Measurements from ENCODE around the gene DDR1. TPM values are rescaled to one million over a fixed set of nuclear protein-coding genes. Genes with fewer than 3 reads are reported as not detected.
"Not testable (repeated sequence)": the region's sequence is repeated elsewhere in the genome, so short reads cannot be mapped to it uniquely, and the experiment has no call there.

Gene DDR1
- total RNA-seq, 1 experiment from 2014 or later = 580 TPM

- BruUV-seq (replicated peaks) = no TSS peak
- Mint-ChIP-seq H3K36me3 (ENCODE audit: insufficient read depth, unreplicated experiment) (no peaks in the 10 kb centered on the region), H3K27me3 (ENCODE audit: unreplicated experiment) (no peaks in the 10 kb centered on the region), H3K27ac (ENCODE audit: unreplicated experiment) (no peak overlapping the region), H3K4me3 (ENCODE audit: low read depth, unreplicated experiment) (no peak overlapping the region), H3K9me3 (ENCODE audit: low read depth, unreplicated experiment) (peaks cover 9% of the 10 kb centered on the region), H3K4me1 (ENCODE audit: low read depth, unreplicated experiment) (peaks cover 17% of the 10 kb centered on the region)
- intact Hi-C loops (cut with micrococcal nuclease; ENCODE audit: unreplicated experiment) = no loop called here
- CTCF ChIA-PET = interaction anchor here (0.7 kb wide), 1 partner anchor 75 kb away, joined by 3 read pairs; no protein-coding TSS in a partner anchor
- no peak for DNase-seq
- no peak for TF ChIP-seq CTCF (IDR thresholded peaks at IDR 0.05; ENCODE audit: unreplicated experiment)
These were observed 29.9 kb upstream of the DDR1 start for GRCh38 chr6:30854285-30855040.

GRCh38 chr6:30855429-30856075 lies 28.8 kb upstream of the DDR1 start:
- H3K27ac Mint-ChIP-seq (ENCODE audit: unreplicated experiment) = no peak overlapping the region
- no peak for TF ChIP-seq CTCF (IDR thresholded peaks at IDR 0.05; ENCODE audit: unreplicated experiment)
- no peaks in the 10 kb centered on the region for H3K27me3 Mint-ChIP-seq (ENCODE audit: unreplicated experiment)
- intact Hi-C loops (cut with micrococcal nuclease; ENCODE audit: unreplicated experiment) = no loop called here
- DNase-seq = no peak
- H3K9me3 Mint-ChIP-seq (ENCODE audit: low read depth, unreplicated experiment) = peaks cover 9% of the 10 kb centered on the region
- no TSS peak for BruUV-seq (replicated peaks)
- H3K4me3 Mint-ChIP-seq (ENCODE audit: low read depth, unreplicated experiment) = no peak overlapping the region
- H3K36me3 Mint-ChIP-seq (ENCODE audit: insufficient read depth, unreplicated experiment) = no peaks in the 10 kb centered on the region
- peaks cover 17% of the 10 kb centered on the region for H3K4me1 Mint-ChIP-seq (ENCODE audit: low read depth, unreplicated experiment)
- CTCF ChIA-PET = interaction anchor here (0.6 kb wide), 1 partner anchor 87 kb away, joined by 3 read pairs; no protein-coding TSS in a partner anchor

GRCh38 chr6:30857112-30857511 lies 27.2 kb upstream of the DDR1 start:
- BruUV-seq (replicated peaks) = no TSS peak
- peaks cover 17% of the 10 kb centered on the region for H3K4me1 Mint-ChIP-seq (ENCODE audit: low read depth, unreplicated experiment)
- no peak overlapping the region for H3K27ac Mint-ChIP-seq (ENCODE audit: unreplicated experiment)
- H3K9me3 Mint-ChIP-seq (ENCODE audit: low read depth, unreplicated experiment) = peaks cover 8% of the 10 kb centered on the region
- TF ChIP-seq CTCF (IDR thresholded peaks at IDR 0.05; ENCODE audit: unreplicated experiment) = no peak
- no peaks in the 10 kb centered on the region for H3K27me3 Mint-ChIP-seq (ENCODE audit: unreplicated experiment)
- no peak overlapping the region for H3K4me3 Mint-ChIP-seq (ENCODE audit: low read depth, unreplicated experiment)
- no peak for DNase-seq
- CTCF ChIA-PET = interaction anchor here (0.9 to 1.2 kb wide), 2 partner anchors 8 to 37 kb away, joined by 3 to 4 read pairs; no protein-coding TSS in a partner anchor
- H3K36me3 Mint-ChIP-seq (ENCODE audit: insufficient read depth, unreplicated experiment) = no peaks in the 10 kb centered on the region
- intact Hi-C loops (cut with micrococcal nuclease; ENCODE audit: unreplicated experiment) = no loop called here

GRCh38 chr6:30857549-30857948 lies 26.8 kb upstream of the DDR1 start:
- TF ChIP-seq CTCF (IDR thresholded peaks at IDR 0.05; ENCODE audit: unreplicated experiment) = no peak
- H3K4me3 Mint-ChIP-seq (ENCODE audit: low read depth, unreplicated experiment) = no peak overlapping the region

GRCh38 chr6:30859726-30860125 lies 24.6 kb upstream of the DDR1 start:
- H3K36me3 Mint-ChIP-seq (ENCODE audit: insufficient read depth, unreplicated experiment); H3K27me3 Mint-ChIP-seq (ENCODE audit: unreplicated experiment); BruUV-seq (replicated peaks); H3K4me3 Mint-ChIP-seq (ENCODE audit: low read depth, unreplicated experiment); DNase-seq; intact Hi-C loops (cut with micrococcal nuclease; ENCODE audit: unreplicated experiment); CTCF ChIA-PET; H3K9me3 Mint-ChIP-seq (ENCODE audit: low read depth, unreplicated experiment); H3K27ac Mint-ChIP-seq (ENCODE audit: unreplicated experiment): not testable (repeated sequence)
- H3K4me1 Mint-ChIP-seq (ENCODE audit: low read depth, unreplicated experiment) = peaks cover 16% of the 10 kb centered on the region

More at GRCh38 chr6:30857549-30857948, 26.8 kb upstream of the DDR1 start:
- no peak overlapping the region for H3K27ac Mint-ChIP-seq (ENCODE audit: unreplicated experiment)
- DNase-seq = no peak
- H3K27me3 Mint-ChIP-seq (ENCODE audit: unreplicated experiment) = no peaks in the 10 kb centered on the region
- H3K36me3 Mint-ChIP-seq (ENCODE audit: insufficient read depth, unreplicated experiment) = no peaks in the 10 kb centered on the region
- CTCF ChIA-PET = interaction anchor here (0.9 to 1.2 kb wide), 2 partner anchors 9 to 37 kb away, joined by 3 to 4 read pairs; no protein-coding TSS in a partner anchor
- intact Hi-C loops (cut with micrococcal nuclease; ENCODE audit: unreplicated experiment) = no loop called here
- peaks cover 17% of the 10 kb centered on the region for H3K4me1 Mint-ChIP-seq (ENCODE audit: low read depth, unreplicated experiment)
- BruUV-seq (replicated peaks) = no TSS peak
- peaks cover 8% of the 10 kb centered on the region for H3K9me3 Mint-ChIP-seq (ENCODE audit: low read depth, unreplicated experiment)
